HG02678 (cell line): Measurements from ENCODE around the gene PNPLA4.

ENCODE experiments used
- ATAC-seq: cut with Tn5 transposase; IDR thresholded peaks from one replicate; pipeline ENCODE4 v1.9.1; 2021; ENCODE audit warnings: mild to moderate bottlenecking, moderate library complexity; ENCODE audit not compliant: unreplicated experiment

Gene PNPLA4

GRCh38 chrX:7927259-7928167 lies at the start of gene PNPLA4:
Gene PNPLA4 (minus strand): TSS chrX:7927413. CDS start chrX:7926119, 1,294 bp downstream.
- peak; percentile 90 for ATAC-seq

GRCh38 chrX:7972586-7972985 lies 45.4 kb upstream of the PNPLA4 start:
- ATAC-seq, result no peak

- no peak for ATAC-seq
Observed at GRCh38 chrX:7970428-7970827, 43.2 kb upstream of the PNPLA4 start.

- no peak for ATAC-seq
Observed at GRCh38 chrX:7965436-7965835, 38.2 kb upstream of the PNPLA4 start.

GRCh38 chrX:7960246-7960645 lies 33.0 kb upstream of the PNPLA4 start:
- ATAC-seq, result no peak

- ATAC-seq, result no peak
Observed at GRCh38 chrX:7953446-7953845, 26.2 kb upstream of the PNPLA4 start.

GRCh38 chrX:7950865-7951264 lies 23.7 kb upstream of the PNPLA4 start:
- ATAC-seq, result peak; percentile 88

- no peak for ATAC-seq
Observed at GRCh38 chrX:7948483-7948882, 21.3 kb upstream of the PNPLA4 start.

- no peak for ATAC-seq
Observed at GRCh38 chrX:7946960-7947359, 19.7 kb upstream of the PNPLA4 start.

GRCh38 chrX:7943600-7944245 lies 16.5 kb upstream of the PNPLA4 start:
- no peak for ATAC-seq

GRCh38 chrX:7941390-7942042 lies 14.3 kb upstream of the PNPLA4 start:
- no peak for ATAC-seq

- no peak for ATAC-seq
Observed at GRCh38 chrX:7934026-7934425, 6.8 kb upstream of the PNPLA4 start.

GRCh38 chrX:7926914-7927258 lies 327 bp downstream of the PNPLA4 start:
- no peak for ATAC-seq

GRCh38 chrX:7926501-7926900 lies 712 bp downstream of the PNPLA4 start:
- ATAC-seq, result no peak

- no peak for ATAC-seq
Observed at GRCh38 chrX:7925867-7926472, 1.2 kb downstream of the PNPLA4 start.

GRCh38 chrX:7921750-7922149 lies 5.5 kb downstream of the PNPLA4 start:
- ATAC-seq, result no peak

- ATAC-seq, result no peak
Observed at GRCh38 chrX:7908821-7909220, 18.4 kb downstream of the PNPLA4 start.

GRCh38 chrX:7904562-7904961 lies 22.7 kb downstream of the PNPLA4 start:
- no peak for ATAC-seq

GRCh38 chrX:7891928-7892327 lies 35.3 kb downstream of the PNPLA4 start:
- no peak for ATAC-seq

GRCh38 chrX:7889680-7890079 lies 37.5 kb downstream of the PNPLA4 start:
- no peak for ATAC-seq

- no peak for ATAC-seq
Observed at GRCh38 chrX:7889135-7889534, 38.1 kb downstream of the PNPLA4 start.
